GM12864 (cell line): ENCODE data around the gene PFKFB4.

Experiments used
- DNase-seq: peaks from one replicate; pipeline ENCODE4 v3.0.0-alpha.2; 2011; ENCODE audit warnings: low read depth
- H3K4me3 ChIP-seq: 2 replicates; pipeline ENCODE4 v1.5.1; 2011; ENCODE audit warnings: mild to moderate bottlenecking, low read depth, low read length, control low read depth
- TF ChIP-seq, protein P1 (sequence below): IDR thresholded peaks from 2 replicates; pipeline ENCODE4 v1.5.1; 2011; ENCODE audit warnings: low read depth, mild to moderate bottlenecking, moderate library complexity, low read length, control low read depth, inconsistent platforms; ENCODE audit errors: missing control alignments

PFKFB4 gene

DNA sequence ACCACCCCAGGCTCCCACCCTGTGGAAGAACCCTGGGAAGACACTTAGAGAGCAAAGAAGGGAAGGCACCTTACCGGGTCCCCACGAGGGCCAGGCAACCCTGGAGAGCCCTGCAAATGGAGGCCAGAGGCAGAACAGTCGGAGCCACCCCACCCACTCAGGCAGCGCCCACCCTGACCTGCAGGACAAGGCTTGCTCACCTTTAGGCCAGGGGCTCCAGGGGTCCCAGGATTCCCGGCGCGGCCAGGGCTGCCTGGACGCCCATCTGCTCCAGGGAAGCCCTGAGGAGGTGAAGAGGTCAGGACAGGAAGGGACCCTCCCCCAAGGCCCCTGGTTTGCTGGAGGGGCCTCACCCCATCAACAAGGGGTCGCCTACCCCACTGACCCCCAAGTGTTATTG is 28.2 kb upstream of the PFKFB4 start:
- DNase-seq = no peak
- TF ChIP-seq, protein P1, sequence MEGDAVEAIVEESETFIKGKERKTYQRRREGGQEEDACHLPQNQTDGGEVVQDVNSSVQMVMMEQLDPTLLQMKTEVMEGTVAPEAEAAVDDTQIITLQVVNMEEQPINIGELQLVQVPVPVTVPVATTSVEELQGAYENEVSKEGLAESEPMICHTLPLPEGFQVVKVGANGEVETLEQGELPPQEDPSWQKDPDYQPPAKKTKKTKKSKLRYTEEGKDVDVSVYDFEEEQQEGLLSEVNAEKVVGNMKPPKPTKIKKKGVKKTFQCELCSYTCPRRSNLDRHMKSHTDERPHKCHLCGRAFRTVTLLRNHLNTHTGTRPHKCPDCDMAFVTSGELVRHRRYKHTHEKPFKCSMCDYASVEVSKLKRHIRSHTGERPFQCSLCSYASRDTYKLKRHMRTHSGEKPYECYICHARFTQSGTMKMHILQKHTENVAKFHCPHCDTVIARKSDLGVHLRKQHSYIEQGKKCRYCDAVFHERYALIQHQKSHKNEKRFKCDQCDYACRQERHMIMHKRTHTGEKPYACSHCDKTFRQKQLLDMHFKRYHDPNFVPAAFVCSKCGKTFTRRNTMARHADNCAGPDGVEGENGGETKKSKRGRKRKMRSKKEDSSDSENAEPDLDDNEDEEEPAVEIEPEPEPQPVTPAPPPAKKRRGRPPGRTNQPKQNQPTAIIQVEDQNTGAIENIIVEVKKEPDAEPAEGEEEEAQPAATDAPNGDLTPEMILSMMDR = no peak
- H3K4me3 ChIP-seq = no peak overlapping the region

GRCh38 chr3:48581621-48582481 is 25.2 kb upstream of the PFKFB4 start:
- H3K4me3 ChIP-seq = no peak overlapping the region
- DNase-seq = no peak
- TF ChIP-seq, protein P1 = no peak

DNA sequence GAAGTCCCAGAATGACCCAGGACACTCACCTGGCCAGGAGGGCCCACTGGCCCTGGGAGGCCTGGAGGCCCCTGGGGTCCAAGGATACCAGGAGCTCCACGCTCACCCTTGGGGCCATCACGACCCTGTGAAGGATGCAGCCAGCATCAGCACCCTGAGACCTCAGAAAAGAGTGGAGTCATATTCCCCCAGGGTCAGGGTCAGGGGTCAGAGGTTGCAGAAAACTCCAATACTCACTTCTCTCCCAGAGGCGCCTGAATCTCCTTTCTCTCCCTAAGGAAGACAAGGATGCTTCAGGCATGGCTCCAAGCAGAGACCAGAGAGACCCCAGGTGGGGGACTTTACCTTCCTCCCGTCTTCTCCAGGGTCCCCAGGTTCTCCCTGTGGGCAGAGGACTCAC is 20.0 kb upstream of the PFKFB4 start:
- no peak overlapping the region for H3K4me3 ChIP-seq
- TF ChIP-seq, protein P1 = no peak
- no peak for DNase-seq

DNA sequence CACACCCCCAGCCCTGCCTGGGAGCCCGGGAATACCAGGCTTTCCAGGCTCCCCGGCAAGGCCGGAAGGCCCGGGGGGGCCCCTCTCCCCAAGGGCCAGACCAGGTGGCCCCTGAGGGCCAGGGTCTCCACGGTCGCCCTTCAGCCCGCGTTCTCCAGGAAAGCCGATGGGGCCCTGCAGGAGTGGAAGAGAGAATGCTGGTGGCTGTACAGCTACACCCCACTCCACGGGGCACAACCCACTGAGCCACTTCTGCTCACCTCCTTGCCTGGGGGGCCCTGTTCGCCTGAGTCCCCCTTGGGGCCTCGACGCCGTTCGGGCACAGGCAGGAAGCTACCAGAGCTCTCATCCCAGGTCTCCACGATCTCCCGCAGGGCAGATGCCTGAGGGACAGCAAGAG is 18.8 kb upstream of the PFKFB4 start:
- TF ChIP-seq, protein P1 = no peak
- H3K4me3 ChIP-seq = no peak overlapping the region

GRCh38 chr3:48573973-48574585 is 17.5 kb upstream of the PFKFB4 start:
- DNase-seq = no peak
- TF ChIP-seq, protein P1 = no peak
- H3K4me3 ChIP-seq = no peak overlapping the region

More for the DNA sequence above, 18.8 kb upstream of the PFKFB4 start:
- no peak for DNase-seq

DNA sequence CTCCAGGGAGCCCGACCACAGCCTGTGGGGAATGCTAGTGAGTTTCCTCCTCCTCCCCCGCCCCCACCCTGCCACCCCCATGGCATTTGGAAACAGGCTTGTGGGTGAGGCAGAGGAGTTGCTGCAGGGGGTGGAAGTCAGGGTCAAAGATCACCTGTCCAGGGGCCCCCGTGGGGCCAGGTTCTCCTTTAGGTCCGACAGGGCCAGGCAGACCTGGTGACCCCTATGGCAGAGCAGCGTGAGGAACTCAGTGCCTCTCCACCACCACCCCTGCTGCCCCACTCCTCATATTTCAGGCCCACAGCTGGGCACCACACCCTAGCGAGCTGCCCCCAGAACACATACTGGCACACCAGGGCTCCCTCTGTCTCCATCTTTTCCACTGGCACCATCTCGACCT is 15.9 kb upstream of the PFKFB4 start:
- no peak for DNase-seq
- no peak overlapping the region for H3K4me3 ChIP-seq
- TF ChIP-seq, protein P1 = no peak
